Erythroblast (primary cell): ENCODE data around the gene DNMT3L.

Experiments used
- DNase-seq, 2 experiments: peaks; one replicate each; lab custom pipeline; 2025; lab: John Stamatoyannopoulos, UW
- GATA1 ChIP-seq: IDR thresholded peaks from 2 replicates; pipeline ENCODE4 v1.6.1; 2011; ENCODE audit warnings: low read depth, mild to moderate bottlenecking, control low read depth, low read length, moderate library complexity
- POLR2A ChIP-seq: IDR thresholded peaks from 2 replicates; pipeline ENCODE4 v1.6.1; 2011; ENCODE audit warnings: mild to moderate bottlenecking, low read length

Gene DNMT3L

GRCh38 chr21:44279354-44280260 lies 17.9 kb upstream of the DNMT3L start:
- TF ChIP-seq POLR2A (no peak), GATA1 (no peak)
- DNase-seq, result no peak

- DNase-seq, result no peak
- no peak for TF ChIP-seq POLR2A
- no peak for TF ChIP-seq GATA1
Measured at GRCh38 chr21:44275041-44275440, 13.3 kb upstream of the DNMT3L start.

- TF ChIP-seq GATA1 (no peak), POLR2A (no peak)
Measured at GRCh38 chr21:44273046-44273445, 11.3 kb upstream of the DNMT3L start.

GRCh38 chr21:44272284-44272858 lies 10.7 kb upstream of the DNMT3L start:
- TF ChIP-seq GATA1 (no peak), POLR2A (no peak)
- no peak for DNase-seq

More at GRCh38 chr21:44273046-44273445, 11.3 kb upstream of the DNMT3L start:
- DNase-seq, result no peak

- no peak for DNase-seq
- no peak for TF ChIP-seq GATA1
- TF ChIP-seq POLR2A, result no peak
Measured at GRCh38 chr21:44271558-44272283, 10.0 kb upstream of the DNMT3L start.

GRCh38 chr21:44269090-44269489 lies 7.4 kb upstream of the DNMT3L start:
- TF ChIP-seq GATA1 (no peak), POLR2A (no peak)
- DNase-seq, result no peak

- TF ChIP-seq GATA1 (no peak), POLR2A (no peak)
- no peak for DNase-seq
Measured at GRCh38 chr21:44267655-44268142, 6.0 kb upstream of the DNMT3L start.

- TF ChIP-seq POLR2A, result no peak
- TF ChIP-seq GATA1, result no peak
- DNase-seq, result no peak
Measured at GRCh38 chr21:44265734-44266270, 4.1 kb upstream of the DNMT3L start.

GRCh38 chr21:44263768-44264167 lies 2.1 kb upstream of the DNMT3L start:
- no peak for DNase-seq

GRCh38 chr21:44263221-44263760 lies 1.6 kb upstream of the DNMT3L start:
- no peak for TF ChIP-seq GATA1
- no peak for TF ChIP-seq POLR2A
- DNase-seq, result no peak

More at GRCh38 chr21:44263768-44264167, 2.1 kb upstream of the DNMT3L start:
- TF ChIP-seq GATA1 (no peak), POLR2A (no peak)

- DNase-seq, result no peak
- TF ChIP-seq POLR2A (no peak), GATA1 (no peak)
Measured at GRCh38 chr21:44262338-44263056, 800 bp upstream of the DNMT3L start.

- TF ChIP-seq GATA1 (no peak), POLR2A (no peak)
- no peak for DNase-seq
Measured at GRCh38 chr21:44260791-44261631, 686 bp downstream of the DNMT3L start.
